Adrenal gland (tissue), 5 donors: Measurements from ENCODE around the gene MAD1L1.

Experiments
- POLR2A ChIP-seq, 2 donors: fragments of 450-650 bp; IDR thresholded peaks; one replicate each; pipeline ENCODE4 v1.6.1; 2017; ENCODE audit warnings: antibody characterized with exemption in 2 of 2, mild to moderate bottlenecking in 2 of 2, moderate library complexity in 1 of 2
- TF ChIP-seq, protein P1 (sequence below), 6 experiments: fragments of 450-650 bp in 4 of 6; fragments of 200-600 bp in 2 of 6; sonication (generic) in 1 of 6; IDR thresholded peaks; 1 replicate in 5 of 6; 2 replicates in 1 of 6; pipeline versions ENCODE4 v1.5.1 to v1.8.0; 2016 to 2021; ENCODE audit warnings: antibody characterized with exemption in 6 of 6, mild to moderate bottlenecking in 2 of 6, moderate library complexity in 1 of 6
- donor health status: DM: no; HTN: no; CAD: no.

DNA sequence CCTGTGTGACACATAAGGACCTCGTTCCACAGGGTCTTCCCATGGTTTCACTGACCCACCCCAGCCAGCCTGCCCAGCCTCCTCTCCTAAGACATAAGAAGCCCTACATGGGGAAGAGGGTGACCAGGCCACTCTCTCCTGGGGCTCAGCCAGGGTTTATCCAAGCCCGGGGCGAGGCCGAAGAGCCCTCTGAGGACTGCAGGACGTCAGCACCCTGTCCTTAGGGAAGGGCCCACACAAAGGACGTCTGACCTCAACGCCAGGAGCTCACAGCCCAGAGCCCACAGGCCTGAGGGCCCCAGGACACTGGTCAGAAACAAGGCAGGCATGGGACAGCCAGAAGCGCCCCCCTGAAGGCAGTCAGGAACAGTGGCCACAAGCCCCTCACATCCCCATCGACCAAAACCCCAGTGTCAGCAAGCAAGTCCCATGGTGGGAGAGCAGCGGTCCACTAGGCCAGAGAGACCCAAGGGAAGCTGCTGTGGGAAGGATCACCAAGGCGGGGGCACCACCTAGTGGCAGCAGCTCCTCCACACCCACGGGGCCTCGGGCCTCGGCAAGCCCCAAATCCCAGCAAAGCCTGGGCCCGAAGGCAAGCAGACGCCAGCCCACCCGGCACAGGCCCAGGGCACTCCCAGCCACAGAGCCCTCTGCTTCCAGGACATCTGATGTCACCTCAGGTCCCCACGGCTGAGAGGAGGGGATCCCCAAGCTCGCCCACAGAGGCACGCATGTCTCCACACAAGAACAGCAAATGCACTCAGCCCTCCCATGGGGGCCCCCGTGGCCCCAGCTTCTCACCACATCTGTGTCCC, 23.4 kb downstream of the MAD1L1 start:
- TF ChIP-seq, protein P1, sequence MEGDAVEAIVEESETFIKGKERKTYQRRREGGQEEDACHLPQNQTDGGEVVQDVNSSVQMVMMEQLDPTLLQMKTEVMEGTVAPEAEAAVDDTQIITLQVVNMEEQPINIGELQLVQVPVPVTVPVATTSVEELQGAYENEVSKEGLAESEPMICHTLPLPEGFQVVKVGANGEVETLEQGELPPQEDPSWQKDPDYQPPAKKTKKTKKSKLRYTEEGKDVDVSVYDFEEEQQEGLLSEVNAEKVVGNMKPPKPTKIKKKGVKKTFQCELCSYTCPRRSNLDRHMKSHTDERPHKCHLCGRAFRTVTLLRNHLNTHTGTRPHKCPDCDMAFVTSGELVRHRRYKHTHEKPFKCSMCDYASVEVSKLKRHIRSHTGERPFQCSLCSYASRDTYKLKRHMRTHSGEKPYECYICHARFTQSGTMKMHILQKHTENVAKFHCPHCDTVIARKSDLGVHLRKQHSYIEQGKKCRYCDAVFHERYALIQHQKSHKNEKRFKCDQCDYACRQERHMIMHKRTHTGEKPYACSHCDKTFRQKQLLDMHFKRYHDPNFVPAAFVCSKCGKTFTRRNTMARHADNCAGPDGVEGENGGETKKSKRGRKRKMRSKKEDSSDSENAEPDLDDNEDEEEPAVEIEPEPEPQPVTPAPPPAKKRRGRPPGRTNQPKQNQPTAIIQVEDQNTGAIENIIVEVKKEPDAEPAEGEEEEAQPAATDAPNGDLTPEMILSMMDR (IDR thresholded peaks at IDR 0.05) = peak; percentile 42 to 84 (median 68)
- no peak for TF ChIP-seq POLR2A (IDR thresholded peaks at IDR 0.05)
